ENCODE data around the gene MATN1.

The MATN1 gene

DNA sequence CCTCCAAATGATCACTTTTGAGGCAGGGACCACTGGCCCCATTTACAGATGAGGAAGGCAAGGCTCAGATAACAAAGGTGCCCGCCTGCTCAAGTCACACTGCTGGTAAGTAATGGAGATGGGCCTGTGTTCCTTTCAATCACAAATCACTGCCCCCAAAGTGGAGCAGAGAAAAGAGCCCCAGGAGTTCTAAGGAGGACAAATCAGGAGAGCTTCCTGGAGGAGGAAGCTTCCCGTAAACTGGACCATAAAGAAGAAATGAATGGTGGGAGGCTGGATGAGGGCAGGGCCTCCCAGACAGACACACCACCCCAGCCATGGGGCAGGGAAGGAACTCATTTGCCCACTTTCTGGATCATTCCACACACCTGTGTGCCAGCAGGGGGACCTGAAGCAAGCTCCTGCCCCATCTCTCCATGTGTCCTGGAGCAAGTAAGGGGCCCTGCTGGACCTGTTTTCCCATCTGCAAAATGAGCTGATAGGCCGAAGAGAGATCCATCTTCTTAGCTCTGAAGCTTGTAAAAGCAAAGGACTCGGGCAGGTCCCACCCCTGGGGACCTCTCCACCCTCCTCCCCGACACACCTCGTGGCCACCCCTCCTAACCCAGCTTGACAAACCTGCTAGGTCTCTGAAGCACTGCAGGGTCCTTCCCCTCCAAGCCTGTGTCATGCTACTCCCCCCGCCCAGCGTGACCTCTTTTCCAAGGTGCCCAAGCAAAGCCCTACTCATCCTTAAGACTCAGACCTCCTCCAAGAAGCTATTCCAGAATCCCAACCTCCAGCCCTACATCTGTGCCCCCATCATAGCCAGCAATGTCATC lies 28.7 kb upstream of the MATN1 start:
- Histone ChIP-seq H3K4me3 (replicated peaks; ENCODE audit: insufficient read depth, low read length) (no peak overlapping the region), H3K27ac (replicated peaks) (no peak overlapping the region), H3K27me3 (ENCODE audit: insufficient read depth, poor library complexity, severe bottlenecking) (no peaks in the 10 kb centered on the region)
- DNase-seq (ENCODE audit: low read depth in 1 of 2, low spot score in 1 of 2): peak in 1 of 2 experiments; percentile 20
- TF ChIP-seq REST (IDR thresholded peaks at IDR 0.05; ENCODE audit: insufficient replicate concordance, low read depth) (no peak), SPI1 (IDR thresholded peaks at IDR 0.05; ENCODE audit: borderline replicate concordance, low read depth) (no peak), POLR2AphosphoS5 (IDR thresholded peaks at IDR 0.05; ENCODE audit: low read depth) (no peak), CTCF (IDR thresholded peaks at IDR 0.05; ENCODE audit: insufficient read depth, low read length) (no peak), GABPA (IDR thresholded peaks at IDR 0.05; ENCODE audit: low read depth) (no peak)

GRCh38 chr1:30750731-30751291 lies 27.4 kb upstream of the MATN1 start:
- no peak overlapping the region for H3K4me3 ChIP-seq (replicated peaks; ENCODE audit: insufficient read depth, low read length)
- TF ChIP-seq SPI1 (IDR thresholded peaks at IDR 0.05; ENCODE audit: borderline replicate concordance, low read depth) (no peak), GABPA (IDR thresholded peaks at IDR 0.05; ENCODE audit: low read depth) (no peak)
- no peaks in the 10 kb centered on the region for H3K27me3 ChIP-seq (ENCODE audit: insufficient read depth, poor library complexity, severe bottlenecking)
- peak in 1 of 2 experiments; percentile 14 for DNase-seq (ENCODE audit: low read depth in 1 of 2, low spot score in 1 of 2)
- 0 out of 2 replicates have a peak overlapping the region, but pooled peaks have one; percentile 7 for H3K27ac ChIP-seq (replicated peaks)

- H3K4me3 ChIP-seq (replicated peaks; ENCODE audit: insufficient read depth, low read length): no peak overlapping the region
- H3K27ac ChIP-seq (replicated peaks): no peak overlapping the region
- no peak for TF ChIP-seq CTCF (IDR thresholded peaks at IDR 0.05; ENCODE audit: insufficient read depth, low read length)
- no peak for TF ChIP-seq GABPA (IDR thresholded peaks at IDR 0.05; ENCODE audit: low read depth)
- no peaks in the 10 kb centered on the region for H3K27me3 ChIP-seq (ENCODE audit: insufficient read depth, poor library complexity, severe bottlenecking)
- DNase-seq (ENCODE audit: low read depth in 1 of 2, low spot score in 1 of 2): peak in 1 of 2 experiments; percentile 21
Measured at GRCh38 chr1:30749691-30750583, 26.6 kb upstream of the MATN1 start.

GRCh38 chr1:30748699-30749401 lies 25.5 kb upstream of the MATN1 start:
- no peak overlapping the region for H3K4me3 ChIP-seq (replicated peaks; ENCODE audit: insufficient read depth, low read length)
- no peaks in the 10 kb centered on the region for H3K27me3 ChIP-seq (ENCODE audit: insufficient read depth, poor library complexity, severe bottlenecking)
- TF ChIP-seq CTCF (IDR thresholded peaks at IDR 0.05; ENCODE audit: insufficient read depth, low read length): no peak
- no peak for TF ChIP-seq SPI1 (IDR thresholded peaks at IDR 0.05; ENCODE audit: borderline replicate concordance, low read depth)
- no peak for TF ChIP-seq POLR2AphosphoS5 (IDR thresholded peaks at IDR 0.05; ENCODE audit: low read depth)
- peak; percentile 20 to 75 for DNase-seq (ENCODE audit: low read depth in 1 of 2, low spot score in 1 of 2)
- H3K27ac ChIP-seq (replicated peaks): no peak overlapping the region
